Activated CD4-positive, alpha-beta T cell treated with anti-CD3 and anti-CD28 coated beads, Interleukin-2, Interleukin-6, amounts not matched to agents 100 ng/mL and 50 ng/mL, durations not matched to agents 16 hours and 8 hours (primary cell): ENCODE data around the gene FOXS1.

Source experiments
- DNase-seq: peaks from one replicate; pipeline ENCODE4 v3.0.0-alpha.2; 2020

FOXS1 gene

GRCh38 chr20:31845300-31845863, at the start of gene FOXS1:
Gene FOXS1, minus strand, starts transcription at chr20:31845604. Its CDS starts 62 bp downstream, at chr20:31845542.
- no peak for DNase-seq

GRCh38 chr20:31890646-31891045, 45.2 kb upstream of the FOXS1 start:
- DNase-seq, result no peak

GRCh38 chr20:31883829-31884228, 38.4 kb upstream of the FOXS1 start:
- DNase-seq, result no peak

GRCh38 chr20:31881945-31882344, 36.5 kb upstream of the FOXS1 start:
- no peak for DNase-seq

- peak; percentile 90 for DNase-seq
Measured at GRCh38 chr20:31879143-31879987, 34.0 kb upstream of the FOXS1 start.

- no peak for DNase-seq
Measured at GRCh38 chr20:31877684-31878083, 32.3 kb upstream of the FOXS1 start.

- DNase-seq, result no peak
Measured at GRCh38 chr20:31875671-31876070, 30.3 kb upstream of the FOXS1 start.

- no peak for DNase-seq
Measured at GRCh38 chr20:31872406-31872805, 27.0 kb upstream of the FOXS1 start.

GRCh38 chr20:31871618-31871954, 26.2 kb upstream of the FOXS1 start:
- DNase-seq, result no peak

- DNase-seq, result no peak
Measured at GRCh38 chr20:31870726-31871617, 25.6 kb upstream of the FOXS1 start.

- no peak for DNase-seq
Measured at GRCh38 chr20:31869942-31870725, 24.7 kb upstream of the FOXS1 start, which contains the start of the genes DUSP15 and TTLL9. Gene DUSP15, minus strand, starts transcription at chr20:31870527. Its CDS starts 190 bp downstream, at chr20:31870337. Gene TTLL9, plus strand, starts transcription at chr20:31870634. Its CDS starts 493 bp downstream, at chr20:31871127.

- no peak for DNase-seq
Measured at GRCh38 chr20:31869673-31869941, 24.2 kb upstream of the FOXS1 start.

- DNase-seq, result no peak
Measured at GRCh38 chr20:31868853-31869672, 23.7 kb upstream of the FOXS1 start.

GRCh38 chr20:31866221-31866620, 20.8 kb upstream of the FOXS1 start:
- no peak for DNase-seq

- DNase-seq, result no peak
Measured at GRCh38 chr20:31864521-31865400, 19.4 kb upstream of the FOXS1 start.

- DNase-seq, result no peak
Measured at GRCh38 chr20:31863296-31864085, 18.1 kb upstream of the FOXS1 start.

- DNase-seq, result no peak
Measured at GRCh38 chr20:31862506-31862905, 17.1 kb upstream of the FOXS1 start.

GRCh38 chr20:31862157-31862470, 16.7 kb upstream of the FOXS1 start:
- DNase-seq, result no peak

- peak; percentile 72 for DNase-seq
Measured at GRCh38 chr20:31861385-31862156, 16.2 kb upstream of the FOXS1 start.

GRCh38 chr20:31861135-31861384, 15.7 kb upstream of the FOXS1 start:
- DNase-seq, result no peak
